ENCODE measurements around the gene SEMA6B. TPM values are rescaled to one million over a fixed set of nuclear protein-coding genes. Genes with fewer than 3 reads are reported as not detected.

Gene SEMA6B
- total and polyA plus RNA-seq, 2 of the 8 experiments (the other 6 are each of a cell fraction or from before 2014, with no cell fraction given): 31.3 to 54.4 TPM

DNA sequence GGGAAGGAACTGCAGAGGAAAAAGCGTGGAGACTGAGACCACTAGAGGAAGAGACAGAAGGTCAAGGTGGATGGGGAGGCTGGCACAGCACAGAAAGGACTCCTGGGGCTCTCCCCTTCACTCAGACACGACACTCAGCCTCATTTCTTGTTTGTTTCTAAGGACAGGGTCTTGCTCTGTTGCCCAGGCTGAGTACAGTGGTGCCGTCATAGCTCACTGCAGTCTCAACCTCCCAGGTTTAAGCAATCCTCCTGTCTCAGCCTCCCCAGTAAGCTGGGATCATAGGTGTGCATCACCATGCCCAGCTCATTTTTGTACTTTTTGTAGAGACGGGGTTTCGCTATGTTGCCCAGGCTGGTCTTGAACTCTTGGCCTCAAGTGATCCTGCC is 11.4 kb upstream of the SEMA6B start (continued):
- no peak for TF ChIP-seq EP300 (IDR thresholded peaks at IDR 0.05; ENCODE audit: borderline replicate concordance in 1 of 2, low read depth in 2 of 2, low read length in 2 of 2)

All from H1 (cell line).